IPS-18a (cell line): ENCODE results near the gene RBM33.

Experiments
- H3K27ac ChIP-seq: one replicate; pipeline ENCODE4 v1.5.1; 2013; ENCODE audit warnings: low read length
- H3K27me3 ChIP-seq: one replicate; pipeline ENCODE4 v1.6.1; 2013; ENCODE audit warnings: mild to moderate bottlenecking, low read length; ENCODE audit not compliant: control insufficient read depth, insufficient read depth
- H3K36me3 ChIP-seq: one replicate; pipeline ENCODE4 v1.6.1; 2013; ENCODE audit warnings: low read depth, low read length; ENCODE audit not compliant: control insufficient read depth
- H3K4me1 ChIP-seq: one replicate; pipeline ENCODE4 v1.6.1; 2013; ENCODE audit warnings: low read depth, low read length; ENCODE audit not compliant: control insufficient read depth
- H3K4me3 ChIP-seq: one replicate; pipeline ENCODE4 v1.5.1; 2013; ENCODE audit warnings: low read length
- H3K9ac ChIP-seq: one replicate; pipeline ENCODE4 v1.6.1; 2013; ENCODE audit warnings: mild to moderate bottlenecking, low read length, moderate library complexity
- H3K9me3 ChIP-seq: one replicate; pipeline ENCODE4 v1.6.1; 2013; ENCODE audit warnings: low read depth, low read length; ENCODE audit not compliant: control insufficient read depth

Gene RBM33

DNA sequence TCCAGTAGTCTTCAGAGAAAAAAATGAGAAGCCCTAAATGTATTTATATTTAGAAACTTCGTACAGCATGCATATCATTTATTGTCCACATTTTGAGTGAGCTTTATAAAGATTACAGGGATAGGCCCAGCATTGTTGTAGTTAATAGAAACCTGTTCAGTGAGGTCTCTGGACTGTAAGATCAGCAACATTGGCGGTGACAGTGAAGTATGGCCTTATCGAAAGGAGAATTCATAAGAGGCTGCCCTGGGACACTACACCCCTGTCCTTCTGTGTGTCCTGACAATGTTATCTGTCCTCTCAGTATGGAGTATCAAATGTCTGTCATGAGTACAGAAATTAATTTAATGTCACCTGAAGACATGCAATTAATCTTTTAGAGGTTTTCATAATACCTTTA is 110.6 kb downstream of the RBM33 start:
- Histone ChIP-seq H3K4me3 (no peak overlapping the region), H3K9me3 (no peaks in the 10 kb centered on the region), H3K27me3 (no peaks in the 10 kb centered on the region), H3K4me1 (peaks cover 8% of the 10 kb centered on the region), H3K9ac (no peak overlapping the region), H3K27ac (no peak overlapping the region), H3K36me3 (peaks cover 7% of the 10 kb centered on the region)

DNA sequence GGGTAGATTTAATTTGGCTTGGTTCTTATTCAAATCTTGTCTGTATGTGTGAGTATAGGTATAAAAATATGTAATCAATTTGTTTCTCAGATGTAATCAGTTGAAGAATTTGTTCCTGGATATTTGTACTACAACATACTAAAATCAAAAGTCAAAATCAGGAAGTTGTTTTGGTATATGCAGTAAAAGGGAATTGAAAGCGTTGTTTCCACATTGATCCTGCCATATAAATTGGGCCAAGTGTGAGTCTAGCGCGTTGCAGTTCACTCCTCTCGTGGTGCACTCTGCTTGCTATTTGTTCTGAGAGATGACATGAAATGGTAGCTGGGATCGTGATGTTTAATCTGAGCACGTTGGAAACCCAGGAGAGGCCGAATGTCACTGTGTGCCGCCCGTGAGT is 111.9 kb downstream of the RBM33 start:
- peaks cover 9% of the 10 kb centered on the region for H3K36me3 ChIP-seq
- no peak overlapping the region for H3K9ac ChIP-seq
- no peak overlapping the region for H3K4me3 ChIP-seq
- no peaks in the 10 kb centered on the region for H3K27me3 ChIP-seq
- H3K9me3 ChIP-seq: no peaks in the 10 kb centered on the region
- H3K27ac ChIP-seq: no peak overlapping the region
- H3K4me1 ChIP-seq: peaks cover 10% of the 10 kb centered on the region

DNA sequence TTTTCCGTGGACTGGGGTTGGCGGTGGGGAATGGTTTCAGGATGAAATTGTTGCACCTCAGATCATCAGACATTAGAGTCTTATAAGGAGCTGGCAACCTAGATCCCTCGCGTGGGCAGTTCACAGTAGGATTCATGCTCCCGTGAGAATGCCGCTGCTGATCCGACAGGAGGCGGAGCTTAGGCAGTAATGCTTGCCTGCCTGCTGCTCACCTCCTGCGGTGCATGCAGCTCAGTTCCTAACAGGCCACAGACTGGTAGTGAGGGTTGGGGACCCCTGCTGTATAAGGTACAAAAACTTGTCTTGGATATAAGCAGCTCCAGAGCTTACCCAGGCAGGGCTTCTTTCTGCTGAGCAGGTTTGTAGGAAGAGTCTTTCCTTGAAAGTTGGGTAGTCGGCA is 113.9 kb downstream of the RBM33 start:
- Histone ChIP-seq H3K27ac (no peak overlapping the region), H3K36me3 (peaks cover 8% of the 10 kb centered on the region), H3K4me1 (peaks cover 16% of the 10 kb centered on the region)

DNA sequence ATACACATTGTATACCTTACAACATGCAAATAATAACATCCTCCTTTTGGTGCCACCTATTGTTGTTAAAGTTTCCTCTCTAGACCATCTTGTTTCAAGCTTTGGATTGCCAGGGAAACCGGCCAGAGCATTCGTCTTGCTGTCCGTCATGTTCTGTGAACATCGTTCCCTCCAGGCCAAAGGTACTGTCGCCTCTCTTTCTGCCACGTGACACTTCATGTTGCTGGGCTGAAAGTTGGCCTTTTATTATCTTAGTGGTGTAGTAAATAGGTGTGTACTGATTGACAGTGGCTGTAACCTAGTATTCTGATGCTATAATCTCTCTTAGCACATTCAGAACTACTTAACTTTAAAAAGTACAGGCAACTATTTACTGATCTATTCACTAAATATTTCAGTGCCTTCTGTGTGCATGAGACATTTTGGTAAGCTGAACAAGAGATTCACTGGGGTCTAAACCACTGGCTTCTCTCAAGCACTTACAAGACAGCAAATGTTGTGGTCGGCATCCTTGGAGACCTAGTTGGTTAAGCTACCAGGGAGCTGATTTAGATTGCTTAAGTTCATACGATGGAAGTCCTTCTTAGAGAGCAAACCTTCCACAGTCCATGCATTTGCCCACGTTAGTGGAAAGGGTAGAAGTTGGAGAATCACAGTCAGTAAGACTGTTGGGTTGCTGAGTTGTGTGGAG is 115.4 kb downstream of the RBM33 start:
- H3K9ac ChIP-seq: no peak overlapping the region
- no peak overlapping the region for H3K4me3 ChIP-seq
- peaks cover 22% of the 10 kb centered on the region for H3K36me3 ChIP-seq
- peaks cover 16% of the 10 kb centered on the region for H3K4me1 ChIP-seq
- H3K27ac ChIP-seq: no peak overlapping the region
- H3K9me3 ChIP-seq: no peaks in the 10 kb centered on the region
- H3K27me3 ChIP-seq: no peaks in the 10 kb centered on the region

More for the DNA sequence above, 113.9 kb downstream of the RBM33 start:
- Histone ChIP-seq H3K9me3 (no peaks in the 10 kb centered on the region), H3K4me3 (no peak overlapping the region), H3K27me3 (no peaks in the 10 kb centered on the region), H3K9ac (no peak overlapping the region)

DNA sequence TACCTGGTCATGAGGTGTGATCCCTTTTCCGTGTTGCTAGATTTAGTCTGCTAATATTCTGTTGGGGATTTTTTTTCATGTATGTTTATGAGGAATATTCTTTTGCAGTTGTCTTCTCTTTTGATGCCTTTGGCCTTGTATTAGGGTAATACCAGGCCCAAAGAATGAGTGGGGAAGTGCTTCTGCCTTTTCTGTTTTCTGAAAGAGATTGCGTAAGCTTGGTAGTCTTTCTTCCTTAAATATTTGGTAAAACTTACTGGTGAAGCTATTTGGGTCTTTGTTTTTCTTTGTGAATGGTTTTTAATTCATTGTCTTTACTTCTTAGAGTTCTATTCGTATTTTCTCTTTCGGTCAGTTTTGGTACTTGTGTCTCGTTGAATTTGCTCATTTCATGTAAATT is 116.7 kb downstream of the RBM33 start:
- Histone ChIP-seq H3K4me1 (peaks cover 16% of the 10 kb centered on the region), H3K27me3 (no peaks in the 10 kb centered on the region), H3K9ac (no peak overlapping the region), H3K4me3 (no peak overlapping the region), H3K9me3 (no peaks in the 10 kb centered on the region), H3K27ac (no peak overlapping the region), H3K36me3 (peaks cover 35% of the 10 kb centered on the region)

DNA sequence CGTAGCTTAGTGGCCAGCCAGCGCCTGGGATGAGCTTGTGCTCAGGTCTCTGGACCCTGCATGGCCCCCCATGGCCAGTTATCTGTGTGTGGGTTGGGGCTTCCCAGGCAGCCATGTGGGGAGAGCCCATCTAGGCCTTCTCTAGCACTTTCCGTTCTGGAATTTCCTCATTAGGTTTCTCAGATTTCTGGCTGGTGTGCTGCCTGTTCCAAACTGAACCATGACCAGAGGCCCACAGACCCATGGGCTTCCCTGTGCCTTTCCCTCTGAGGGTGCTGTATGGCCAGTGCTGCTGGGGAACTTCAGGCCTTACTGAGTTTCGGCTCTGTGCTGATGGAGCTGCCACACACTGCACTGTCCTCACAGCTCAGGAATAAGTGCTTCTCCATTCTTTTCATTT is 117.6 kb downstream of the RBM33 start:
- Histone ChIP-seq H3K9me3 (no peaks in the 10 kb centered on the region), H3K27ac (no peak overlapping the region), H3K4me1 (peaks cover 16% of the 10 kb centered on the region), H3K4me3 (no peak overlapping the region), H3K27me3 (no peaks in the 10 kb centered on the region), H3K9ac (no peak overlapping the region), H3K36me3 (peaks cover 42% of the 10 kb centered on the region)

DNA sequence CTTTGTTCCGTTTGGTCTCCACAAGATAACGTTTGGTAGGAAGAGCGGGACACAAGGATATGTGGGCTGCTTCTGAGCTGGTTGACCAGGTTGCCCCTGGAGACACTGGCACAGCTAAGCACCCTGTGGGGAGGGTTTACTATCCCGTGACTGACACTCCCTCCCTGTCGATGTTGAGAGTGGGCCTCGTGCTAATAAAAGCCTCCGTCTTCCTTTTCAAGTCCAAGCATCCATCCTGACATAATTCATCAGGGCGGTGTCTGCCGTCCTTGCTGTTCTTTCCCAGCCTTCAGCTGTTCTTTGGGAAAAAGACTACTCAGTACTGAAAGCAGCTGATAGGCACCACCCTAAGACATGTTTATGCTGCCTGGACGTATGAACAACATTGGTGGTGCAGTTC is 118.2 kb downstream of the RBM33 start:
- peaks cover 16% of the 10 kb centered on the region for H3K4me1 ChIP-seq
- no peaks in the 10 kb centered on the region for H3K27me3 ChIP-seq
- no peaks in the 10 kb centered on the region for H3K9me3 ChIP-seq
- no peak overlapping the region for H3K9ac ChIP-seq
- H3K4me3 ChIP-seq: no peak overlapping the region
- H3K27ac ChIP-seq: no peak overlapping the region
- H3K36me3 ChIP-seq: peaks cover 48% of the 10 kb centered on the region

DNA sequence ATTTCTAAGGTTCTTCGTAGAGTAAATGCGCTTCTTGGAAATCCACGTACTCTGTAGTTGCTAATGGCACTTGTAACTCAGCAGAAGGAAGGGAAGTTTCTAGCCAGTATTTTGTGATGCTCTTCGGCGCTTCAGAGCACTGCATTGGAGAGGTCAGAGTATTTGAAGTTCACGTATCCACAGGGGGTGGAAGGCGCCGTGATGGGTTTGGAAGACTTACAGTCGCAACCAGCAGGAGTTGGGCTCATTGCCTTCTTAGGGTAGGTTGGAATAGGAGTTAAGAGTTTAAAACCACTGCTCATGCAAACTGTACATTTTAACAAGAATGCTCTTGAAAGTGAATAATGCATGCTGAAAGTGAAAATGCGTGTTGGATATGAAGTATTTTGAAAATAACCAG is 118.7 kb downstream of the RBM33 start:
- no peak overlapping the region for H3K9ac ChIP-seq
- H3K4me1 ChIP-seq: peaks cover 16% of the 10 kb centered on the region
- H3K9me3 ChIP-seq: no peaks in the 10 kb centered on the region
- peaks cover 52% of the 10 kb centered on the region for H3K36me3 ChIP-seq
- no peaks in the 10 kb centered on the region for H3K27me3 ChIP-seq
- H3K27ac ChIP-seq: no peak overlapping the region
- no peak overlapping the region for H3K4me3 ChIP-seq

DNA sequence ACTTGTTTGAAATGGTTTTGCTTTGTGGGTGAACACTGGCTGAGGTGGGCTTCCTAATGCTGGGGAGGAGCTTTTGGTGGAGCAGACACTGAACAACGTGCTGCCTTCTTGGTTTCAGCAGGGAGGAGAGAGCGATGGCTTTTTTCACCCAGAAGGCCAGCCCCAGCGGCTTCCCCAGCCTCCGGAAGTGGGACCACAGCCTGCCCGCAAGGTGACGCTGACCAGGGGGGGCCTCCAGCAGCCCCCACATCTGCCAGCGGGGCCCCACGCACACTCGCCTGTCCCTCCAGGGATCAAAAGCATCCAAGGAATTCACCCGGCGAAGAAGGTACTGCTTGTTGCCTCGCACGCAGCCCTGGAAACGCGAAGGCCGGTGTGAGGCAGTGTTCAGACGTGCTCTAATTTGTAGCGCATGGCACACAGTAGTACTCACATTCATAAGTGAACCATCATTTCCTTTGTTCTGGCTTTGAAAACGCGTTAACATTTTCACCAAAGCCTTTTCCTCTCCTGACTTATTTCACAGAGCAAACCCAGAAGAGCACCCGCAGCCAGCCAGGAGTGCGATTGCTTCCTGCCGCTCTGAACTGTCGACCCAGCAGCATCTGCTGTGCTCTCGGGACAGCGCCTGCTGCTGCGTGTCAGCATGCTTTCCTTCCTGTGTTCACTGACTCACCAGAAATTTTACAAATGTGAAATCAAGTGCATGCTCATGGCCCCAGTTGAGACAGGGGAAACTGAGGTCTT is 119.4 kb downstream of the RBM33 start:
- H3K4me3 ChIP-seq: no peak overlapping the region
- peaks cover 54% of the 10 kb centered on the region for H3K36me3 ChIP-seq
- H3K27ac ChIP-seq: no peak overlapping the region
- H3K4me1 ChIP-seq: peaks cover 8% of the 10 kb centered on the region
- H3K9ac ChIP-seq: no peak overlapping the region
- no peaks in the 10 kb centered on the region for H3K27me3 ChIP-seq
- H3K9me3 ChIP-seq: no peaks in the 10 kb centered on the region

DNA sequence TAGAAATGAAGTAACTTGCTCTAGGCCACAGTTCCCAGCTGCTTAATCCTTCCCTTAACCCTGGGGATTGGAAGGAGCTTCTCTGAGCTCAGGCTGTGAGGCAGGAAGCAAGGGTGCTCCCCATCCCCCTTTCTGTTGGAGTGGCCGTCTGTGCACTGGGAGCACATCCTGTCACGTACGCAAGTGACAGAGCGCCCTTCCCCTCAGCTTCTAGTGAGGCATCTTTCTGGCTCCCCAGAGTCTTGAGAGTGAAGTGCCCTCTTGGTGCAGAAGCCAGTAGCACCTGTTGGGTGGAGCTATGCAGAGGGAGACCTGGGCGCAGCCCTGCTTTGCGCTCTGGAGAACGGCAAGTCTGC is 120.0 kb downstream of the RBM33 start:
- Histone ChIP-seq H3K4me3 (no peak overlapping the region), H3K9me3 (no peaks in the 10 kb centered on the region), H3K27ac (no peak overlapping the region), H3K36me3 (peaks cover 59% of the 10 kb centered on the region), H3K27me3 (no peaks in the 10 kb centered on the region), H3K4me1 (peaks cover 7% of the 10 kb centered on the region), H3K9ac (no peak overlapping the region)

DNA sequence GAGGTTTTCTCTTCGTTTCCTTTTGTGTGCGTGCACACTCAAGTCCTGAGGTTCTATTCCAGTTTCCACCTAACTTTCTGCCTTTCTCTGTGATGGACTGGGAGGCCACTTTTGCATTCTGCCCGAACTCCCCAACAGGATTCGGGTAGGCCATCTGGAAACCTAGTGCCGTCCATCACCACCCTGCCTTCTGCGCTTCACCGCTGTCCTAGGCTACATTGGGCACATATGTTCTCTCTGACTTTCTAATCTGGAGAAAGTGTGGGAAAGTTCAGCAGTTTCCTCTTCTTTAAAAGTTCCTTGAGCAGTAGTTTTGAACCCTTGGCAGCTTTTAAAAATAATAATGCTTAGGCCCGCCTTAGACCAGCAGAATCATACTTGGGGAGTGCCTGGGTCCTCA is 121.0 kb downstream of the RBM33 start:
- H3K9ac ChIP-seq: no peak overlapping the region
- no peak overlapping the region for H3K27ac ChIP-seq
- peaks cover 62% of the 10 kb centered on the region for H3K36me3 ChIP-seq
- H3K27me3 ChIP-seq: no peaks in the 10 kb centered on the region
- H3K9me3 ChIP-seq: no peaks in the 10 kb centered on the region
- peaks cover 7% of the 10 kb centered on the region for H3K4me1 ChIP-seq
- no peak overlapping the region for H3K4me3 ChIP-seq

DNA sequence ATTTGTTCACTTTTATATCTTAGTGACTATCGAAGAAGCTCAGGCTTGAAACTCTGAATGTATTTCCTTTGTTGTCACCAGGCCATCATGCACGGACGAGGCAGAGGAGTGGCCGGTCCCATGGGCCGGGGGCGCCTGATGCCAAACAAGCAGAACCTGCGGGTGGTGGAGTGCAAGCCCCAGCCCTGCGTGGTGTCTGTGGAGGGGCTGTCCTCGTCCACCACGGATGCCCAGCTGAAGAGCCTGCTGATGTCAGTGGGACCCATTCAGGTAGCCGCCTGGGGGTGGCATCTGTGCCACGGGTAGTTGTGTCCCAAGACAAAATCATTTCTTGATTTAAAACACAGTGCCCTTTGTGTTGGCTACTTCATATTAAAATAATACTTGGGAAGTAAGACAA is 121.9 kb downstream of the RBM33 start:
- Histone ChIP-seq H3K27me3 (no peaks in the 10 kb centered on the region), H3K9ac (no peak overlapping the region), H3K9me3 (no peaks in the 10 kb centered on the region), H3K36me3 (peaks cover 65% of the 10 kb centered on the region), H3K27ac (no peak overlapping the region), H3K4me3 (no peak overlapping the region), H3K4me1 (peaks cover 5% of the 10 kb centered on the region)
